Esophagus muscularis mucosa (tissue), 4 donors: ENCODE results near the gene CDC6. TPM values are rescaled to one million over a fixed set of nuclear protein-coding genes. Genes with fewer than 3 reads are reported as not detected.

Source experiments
- DNase-seq: peaks from one replicate; pipeline ENCODE4 v3.0.0-alpha.2; 2017; ENCODE audit errors: extremely low spot score
- H3K27ac ChIP-seq, 4 donors: fragments of 200-600 bp; sonication (generic); replicated peaks in 1 of 4; 1 replicate in 3 of 4; 2 replicates in 1 of 4; pipeline ENCODE4 v1.5.1; 2016 to 2019; ENCODE audit warnings: mild to moderate bottlenecking in 1 of 4
- H3K27me3 ChIP-seq, 4 donors: fragments of 200-600 bp; sonication (generic); one replicate each; pipeline versions ENCODE4 v1.5.1 to v1.6.0; 2016 to 2019
- H3K36me3 ChIP-seq, 4 donors: fragments of 200-600 bp; sonication (generic); one replicate each; pipeline ENCODE4 v1.5.1; 2016 to 2019
- H3K4me1 ChIP-seq, 4 donors: fragments of 200-600 bp; sonication (generic); one replicate each; pipeline ENCODE4 v1.5.1; 2016 to 2019
- H3K4me3 ChIP-seq, 4 donors: fragments of 200-600 bp; sonication (generic); 1 replicate in 2 of 4; 2 replicates in 2 of 4; pipeline ENCODE4 v1.5.1; 2016 to 2019; ENCODE audit warnings: mild to moderate bottlenecking in 4 of 4, moderate library complexity in 1 of 4
- H3K9me3 ChIP-seq, 4 donors: fragments of 200-600 bp; sonication (generic); 1 replicate in 3 of 4; 2 replicates in 1 of 4; pipeline ENCODE4 v1.5.1; 2016 to 2019
- CTCF ChIP-seq, 3 experiments: fragments of 200-600 bp in 2 of 3; fragments of 450-650 bp in 1 of 3; sonication (generic) in 2 of 3; IDR thresholded peaks; one replicate each; pipeline ENCODE4 v1.5.1; 2017 to 2019; ENCODE audit warnings: antibody characterized with exemption in 3 of 3, mild to moderate bottlenecking in 2 of 3, moderate library complexity in 1 of 3
- EP300 ChIP-seq: sonication (generic); formaldehyde crosslinking; IDR thresholded peaks from one replicate; pipeline ENCODE4 v1.6.1; 2017; ENCODE audit warnings: antibody characterized with exemption
- POLR2A ChIP-seq: fragments of 450-650 bp; IDR thresholded peaks from one replicate; pipeline ENCODE4 v1.6.1; 2017; ENCODE audit warnings: antibody characterized with exemption, moderate library complexity, mild to moderate bottlenecking, low read depth
- POLR2AphosphoS5 ChIP-seq, 2 donors: sonication (generic); formaldehyde crosslinking; IDR thresholded peaks; one replicate each; pipeline ENCODE4 v1.6.1; 2017; ENCODE audit warnings: antibody characterized with exemption in 2 of 2
- WGBS: methylation state at CpG from one replicate; pipeline ENCODE4 v1.1.5; 2018; 5-methylcytosine and 5-hydroxymethylcytosine counted together
- intact Hi-C: fragments of 100-400 bp; cut with DNase I; formaldehyde crosslinking; loops from one replicate; pipeline ENCODE4 v1.15.1; 2023
- total RNA-seq, 4 donors: library from RNA; depleted of rRNA; stranded (reverse); fragments of >200 nt; gene quantifications; one replicate each; pipeline versions ENCODE4 v1.1.0 to v1.2.1, GENCODE V29; 2016

The CDC6 gene
- total RNA-seq, 4 donors from 2014 or later, result 0.32 to 0.83 (median 0.44) TPM

GRCh38 chr17:40352779-40353394, 65.2 kb downstream of the CDC6 start:
- Histone ChIP-seq H3K36me3 (peaks cover 26 to 81% (median 79%) of the 10 kb centered on the region in 4 donors), H3K4me1 (peaks cover 51 to 89% (median 80%) of the 10 kb centered on the region in 4 donors), H3K27ac (no peak overlapping the region), H3K27me3 (no peaks in the 10 kb centered on the region), H3K9me3 (no peaks in the 10 kb centered on the region), H3K4me3 (no peak overlapping the region)
- no peak for DNase-seq
- intact Hi-C loops, result no loop called here
- WGBS, result 81% methylated on average over 9 of the region's 9 CpGs
- TF ChIP-seq POLR2A, result no peak
- TF ChIP-seq POLR2AphosphoS5 (IDR thresholded peaks at IDR 0.05), result no peak
- TF ChIP-seq CTCF (IDR thresholded peaks at IDR 0.05), result no peak
- TF ChIP-seq EP300, result no peak

Other genes with a start within 250 kb of the CDC6 start
- gene MED24, start 233.5 kb upstream of the CDC6 start, total RNA-seq, result 10 to 100 TPM; 33.6 to 43.6 (median 37.4) TPM
- 100 to 1,000 TPM in 2 of 4 donors, 10 to 100 TPM in 2; 69.7 to 112 (median 85.2) TPM for gene THRA, start 224.9 kb upstream of the CDC6 start, total RNA-seq
- 10 to 100 TPM in 3 of 4 donors, 1 to 10 TPM in 1; 6.1 to 24.2 (median 14.5) TPM for gene NR1D1, start 187.3 kb upstream of the CDC6 start, total RNA-seq
- 10 to 100 TPM; 64.1 to 86.8 (median 72.2) TPM for gene MSL1, start 165.9 kb upstream of the CDC6 start, total RNA-seq
- gene CASC3, start 147.3 kb upstream of the CDC6 start, total RNA-seq, result 100 to 1,000 TPM in 2 of 4 donors, 10 to 100 TPM in 2; 77.2 to 103 (median 95.5) TPM
- gene RAPGEFL1, start 110.4 kb upstream of the CDC6 start, total RNA-seq, result 1 to 10 TPM; 1.5 to 5.4 (median 2.9) TPM
- 10 to 100 TPM in 2 of 4 donors, 1 to 10 TPM in 2; 7.8 to 21.5 (median 12.1) TPM for gene WIPF2, start 68.6 kb upstream of the CDC6 start, total RNA-seq
- gene RARA, start 21.3 kb downstream of the CDC6 start, total RNA-seq, result 10 to 100 TPM; 26.2 to 53.5 (median 52.2) TPM
- gene GJD3, start 76.9 kb downstream of the CDC6 start, total RNA-seq, result under 1 TPM in 2 of 4 donors, not detected in 2; 0.40 to 0.50 TPM
- gene TOP2A, start 130.0 kb downstream of the CDC6 start, total RNA-seq, result 1 to 10 TPM in 1 of 4 donors, under 1 TPM in 3; under 0.01 to 1.4 (median 0.30) TPM
- gene IGFBP4, start 155.6 kb downstream of the CDC6 start, total RNA-seq, result 100 to 1,000 TPM; 258 to 444 (median 268) TPM
- not detected for gene TNS4, start 213.7 kb downstream of the CDC6 start, total RNA-seq